ENCODE data around the gene FAM184A. TPM values are rescaled to one million over a fixed set of nuclear protein-coding genes. Genes with fewer than 3 reads are reported as not detected.

FAM184A gene
- total RNA-seq, 1 donor from 2014 or later = 2.0 TPM

- H3K36me3 ChIP-seq (ENCODE audit: insufficient read depth, low read length) = peaks cover 4% of the 10 kb centered on the region
- Mint-ChIP-seq H3K27ac (ENCODE audit: unreplicated experiment) (peak overlapping the region; percentile 4), H3K27me3 (ENCODE audit: low read depth, unreplicated experiment) (no peaks in the 10 kb centered on the region), H3K4me3 (ENCODE audit: unreplicated experiment) (no peak overlapping the region), H3K9me3 (ENCODE audit: unreplicated experiment) (no peaks in the 10 kb centered on the region), H3K36me3 (ENCODE audit: low read depth, unreplicated experiment) (no peaks in the 10 kb centered on the region), H3K4me1 (ENCODE audit: low read depth, unreplicated experiment) (peaks cover 7% of the 10 kb centered on the region)
- no peak overlapping the region for H2AFZ ChIP-seq (ENCODE audit: low read depth, low read length)
- no peaks in the 10 kb centered on the region for H3K27me3 ChIP-seq (ENCODE audit: insufficient read depth, low read length)
- H3K9me3 ChIP-seq (ENCODE audit: insufficient read depth, low read depth, low read length) = no peaks in the 10 kb centered on the region
- no peak overlapping the region for H3K27ac ChIP-seq (ENCODE audit: low read depth, low read length)
- peaks cover 15% of the 10 kb centered on the region for H3K79me2 ChIP-seq (ENCODE audit: insufficient read depth, low read length)
- TF ChIP-seq EZH2 (IDR thresholded peaks at IDR 0.05; ENCODE audit: insufficient read depth, low read length) (no peak), CTCF (IDR thresholded peaks at IDR 0.05; ENCODE audit: insufficient read depth, low read depth, low read length) (no peak)
- peaks cover 4% of the 10 kb centered on the region for H3K4me1 ChIP-seq (ENCODE audit: insufficient read depth, low read length)
- peaks cover 10% of the 10 kb centered on the region for H4K20me1 ChIP-seq (ENCODE audit: insufficient read depth, low read length)
- DNase-seq (ENCODE audit: low read depth) = no peak
- no peak for FAIRE-seq
- H3K4me3 ChIP-seq (ENCODE audit: insufficient read depth, low read depth, low read length) = no peak overlapping the region
- no peak overlapping the region for H3K4me2 ChIP-seq (ENCODE audit: low read length)
- no peak overlapping the region for H3K9ac ChIP-seq (ENCODE audit: low read length)
Observed at GRCh38 chr6:118932421-118932820, 146.0 kb downstream of the FAM184A start.

GRCh38 chr6:118931436-118931835, 147.0 kb downstream of the FAM184A start:
- Mint-ChIP-seq H3K4me3 (ENCODE audit: unreplicated experiment) (no peak overlapping the region), H3K36me3 (ENCODE audit: low read depth, unreplicated experiment) (no peaks in the 10 kb centered on the region), H3K27me3 (ENCODE audit: low read depth, unreplicated experiment) (no peaks in the 10 kb centered on the region), H3K4me1 (ENCODE audit: low read depth, unreplicated experiment) (peaks cover 7% of the 10 kb centered on the region), H3K9me3 (ENCODE audit: unreplicated experiment) (no peaks in the 10 kb centered on the region), H3K27ac (ENCODE audit: unreplicated experiment) (no peak overlapping the region)
- Histone ChIP-seq H3K4me2 (ENCODE audit: low read length) (no peak overlapping the region), H4K20me1 (ENCODE audit: insufficient read depth, low read length) (peaks cover 10% of the 10 kb centered on the region), H3K36me3 (ENCODE audit: insufficient read depth, low read length) (peaks cover 4% of the 10 kb centered on the region), H2AFZ (ENCODE audit: low read depth, low read length) (no peak overlapping the region), H3K4me1 (ENCODE audit: insufficient read depth, low read length) (peaks cover 4% of the 10 kb centered on the region), H3K4me3 (ENCODE audit: insufficient read depth, low read depth, low read length) (no peak overlapping the region), H3K9me3 (ENCODE audit: insufficient read depth, low read depth, low read length) (no peaks in the 10 kb centered on the region), H3K27me3 (ENCODE audit: insufficient read depth, low read length) (no peaks in the 10 kb centered on the region), H3K9ac (ENCODE audit: low read length) (no peak overlapping the region), H3K79me2 (ENCODE audit: insufficient read depth, low read length) (peaks cover 15% of the 10 kb centered on the region), H3K27ac (ENCODE audit: low read depth, low read length) (no peak overlapping the region)
- TF ChIP-seq EZH2 (IDR thresholded peaks at IDR 0.05; ENCODE audit: insufficient read depth, low read length) = no peak
- no peak for TF ChIP-seq CTCF (IDR thresholded peaks at IDR 0.05; ENCODE audit: insufficient read depth, low read depth, low read length)
- FAIRE-seq (no peak), DNase-seq (ENCODE audit: low read depth) (peak; percentile 16)

GRCh38 chr6:118930680-118931079, 147.8 kb downstream of the FAM184A start:
- Mint-ChIP-seq H3K27ac (ENCODE audit: unreplicated experiment) (no peak overlapping the region), H3K4me1 (ENCODE audit: low read depth, unreplicated experiment) (peaks cover 7% of the 10 kb centered on the region), H3K27me3 (ENCODE audit: low read depth, unreplicated experiment) (no peaks in the 10 kb centered on the region), H3K4me3 (ENCODE audit: unreplicated experiment) (no peak overlapping the region), H3K9me3 (ENCODE audit: unreplicated experiment) (no peaks in the 10 kb centered on the region), H3K36me3 (ENCODE audit: low read depth, unreplicated experiment) (no peaks in the 10 kb centered on the region)
- Histone ChIP-seq H3K4me1 (ENCODE audit: insufficient read depth, low read length) (peaks cover 4% of the 10 kb centered on the region), H3K9me3 (ENCODE audit: insufficient read depth, low read depth, low read length) (no peaks in the 10 kb centered on the region), H2AFZ (ENCODE audit: low read depth, low read length) (no peak overlapping the region), H3K36me3 (ENCODE audit: insufficient read depth, low read length) (peaks cover 4% of the 10 kb centered on the region), H3K4me3 (ENCODE audit: insufficient read depth, low read depth, low read length) (no peak overlapping the region), H4K20me1 (ENCODE audit: insufficient read depth, low read length) (peaks cover 10% of the 10 kb centered on the region), H3K27ac (ENCODE audit: low read depth, low read length) (no peak overlapping the region), H3K4me2 (ENCODE audit: low read length) (no peak overlapping the region), H3K27me3 (ENCODE audit: insufficient read depth, low read length) (no peaks in the 10 kb centered on the region), H3K9ac (ENCODE audit: low read length) (no peak overlapping the region), H3K79me2 (ENCODE audit: insufficient read depth, low read length) (peaks cover 15% of the 10 kb centered on the region)
- TF ChIP-seq EZH2 (IDR thresholded peaks at IDR 0.05; ENCODE audit: insufficient read depth, low read length) (no peak), CTCF (IDR thresholded peaks at IDR 0.05; ENCODE audit: insufficient read depth, low read depth, low read length) (no peak)
- DNase-seq (ENCODE audit: low read depth) = no peak
- no peak for FAIRE-seq

Measured in astrocyte (in vitro differentiated cells and primary cell).